HG03520 (cell line): Measurements from ENCODE around the gene LRRTM4.
"Not testable (repeated sequence)": the region's sequence is repeated elsewhere in the genome, so short reads cannot be mapped to it uniquely, and the experiment has no call there.

ENCODE experiments used
- ATAC-seq: cut with Tn5 transposase; IDR thresholded peaks from one replicate; pipeline ENCODE4 v1.9.1; 2021; ENCODE audit warnings: mild to moderate bottlenecking, moderate library complexity; ENCODE audit not compliant: unreplicated experiment

Gene LRRTM4

GRCh38 chr2:76760367-76760704 lies 761.8 kb downstream of the LRRTM4 start:
- peak; percentile 35 for ATAC-seq

GRCh38 chr2:76759634-76760366 lies 762.4 kb downstream of the LRRTM4 start:
- ATAC-seq, result peak; percentile 40

- ATAC-seq, result no peak
These were observed 769.7 kb downstream of the LRRTM4 start for GRCh38 chr2:76752506-76752905.

- ATAC-seq, result no peak
These were observed 772.3 kb downstream of the LRRTM4 start for GRCh38 chr2:76749858-76750257.

GRCh38 chr2:76748581-76749296 lies 773.4 kb downstream of the LRRTM4 start:
- no peak for ATAC-seq

- no peak for ATAC-seq
These were observed 776.6 kb downstream of the LRRTM4 start for GRCh38 chr2:76745605-76746004.

GRCh38 chr2:76737607-76738006 lies 784.6 kb downstream of the LRRTM4 start:
- no peak for ATAC-seq

GRCh38 chr2:76733736-76734135 lies 788.4 kb downstream of the LRRTM4 start:
- ATAC-seq, result no peak

GRCh38 chr2:76731157-76731556 lies 791.0 kb downstream of the LRRTM4 start:
- ATAC-seq, result no peak

- no peak for ATAC-seq
These were observed 792.2 kb downstream of the LRRTM4 start for GRCh38 chr2:76730021-76730420.

GRCh38 chr2:76721226-76721625 lies 801.0 kb downstream of the LRRTM4 start:
- no peak for ATAC-seq

GRCh38 chr2:76713312-76713711 lies 808.9 kb downstream of the LRRTM4 start:
- no peak for ATAC-seq

GRCh38 chr2:76711490-76711889 lies 810.7 kb downstream of the LRRTM4 start:
- ATAC-seq, result no peak

- ATAC-seq, result no peak
These were observed 821.3 kb downstream of the LRRTM4 start for GRCh38 chr2:76700894-76701293.

GRCh38 chr2:76697998-76698713 lies 824.0 kb downstream of the LRRTM4 start:
- ATAC-seq, result not testable (repeated sequence)
